NCI-H82 (cell line): Measurements from ENCODE around the gene ETNK2.

Experiments
- DNase-seq: peaks from one replicate; lab custom pipeline; 2025; lab: John Stamatoyannopoulos, UW

The ETNK2 gene

GRCh38 chr1:204151552-204152309, at the start of gene ETNK2:
TSS of gene ETNK2 (minus strand) at chr1:204152044. CDS start at chr1:204151852, 192 bp downstream.
- peak; percentile 91 for DNase-seq

- no peak for DNase-seq
Observed at GRCh38 chr1:204201348-204202040, 49.6 kb upstream of the ETNK2 start.

- no peak for DNase-seq
Observed at GRCh38 chr1:204199579-204199978, 47.7 kb upstream of the ETNK2 start.

GRCh38 chr1:204198348-204199340, 46.8 kb upstream of the ETNK2 start:
- DNase-seq, result peak; percentile 62

GRCh38 chr1:204197068-204197467, 45.2 kb upstream of the ETNK2 start:
- no peak for DNase-seq

- DNase-seq, result peak; percentile 38
Observed at GRCh38 chr1:204196068-204196795, 44.4 kb upstream of the ETNK2 start, which contains the start of gene KISS1. TSS of gene KISS1 (minus strand) at chr1:204196491. CDS start at chr1:204192876, 3,615 bp downstream.

- DNase-seq, result no peak
Observed at GRCh38 chr1:204194771-204195170, 42.9 kb upstream of the ETNK2 start.

GRCh38 chr1:204194080-204194479, 42.2 kb upstream of the ETNK2 start:
- no peak for DNase-seq

- DNase-seq, result no peak
Observed at GRCh38 chr1:204192589-204193352, 40.9 kb upstream of the ETNK2 start.

- DNase-seq, result no peak
Observed at GRCh38 chr1:204192046-204192445, 40.2 kb upstream of the ETNK2 start.

- DNase-seq, result no peak
Observed at GRCh38 chr1:204191456-204191855, 39.6 kb upstream of the ETNK2 start.

- peak; percentile 56 for DNase-seq
Observed at GRCh38 chr1:204190212-204191211, 38.7 kb upstream of the ETNK2 start.

- no peak for DNase-seq
Observed at GRCh38 chr1:204188959-204189639, 37.3 kb upstream of the ETNK2 start.

- DNase-seq, result no peak
Observed at GRCh38 chr1:204186597-204186996, 34.8 kb upstream of the ETNK2 start.

GRCh38 chr1:204181116-204181515, 29.3 kb upstream of the ETNK2 start:
- DNase-seq, result no peak

GRCh38 chr1:204180133-204180532, 28.3 kb upstream of the ETNK2 start:
- no peak for DNase-seq

- no peak for DNase-seq
Observed at GRCh38 chr1:204178487-204179281, 26.8 kb upstream of the ETNK2 start.

GRCh38 chr1:204177133-204177532, 25.3 kb upstream of the ETNK2 start:
- DNase-seq, result no peak
